Astrocyte (in vitro differentiated cells and primary cell): ENCODE data around the gene RAB11FIP4.

Source experiments
- CTCF ChIP-seq: IDR thresholded peaks from 2 replicates; pipeline ENCODE4 v1.5.1; 2011; ENCODE audit warnings: low read depth, mild to moderate bottlenecking, inconsistent platforms, low read length, moderate library complexity; ENCODE audit not compliant: insufficient read depth
- EZH2 ChIP-seq: IDR thresholded peaks from 2 replicates; pipeline ENCODE4 v1.6.1; 2012; ENCODE audit warnings: mild to moderate bottlenecking, low read length, inconsistent platforms; ENCODE audit not compliant: insufficient read depth

GRCh38 chr17:31548709-31549108 lies 157.2 kb downstream of the RAB11FIP4 start:
- TF ChIP-seq CTCF (no peak), EZH2 (no peak)
